Activated T-cell treated with anti-CD3 and anti-CD28 coated beads, Interleukin-2, amount 50 U/mL, for 24 hours (primary cell): ENCODE measurements around the gene VMO1.
A peak's percentile ranks its signal among the peaks of the same experiment; 100 is the strongest.

Experiments
- DNase-seq: peaks from one replicate; pipeline ENCODE4 v3.0.0-alpha.2; 2020
- H3K27ac Mint-ChIP-seq: 2 replicates; pipeline ENCODE4 v1.8.0; 2020; ENCODE audit warnings: mild to moderate bottlenecking, mixed read lengths
- H3K27me3 Mint-ChIP-seq: 2 replicates; pipeline ENCODE4 v1.8.0; 2020; ENCODE audit warnings: mixed read lengths
- H3K36me3 Mint-ChIP-seq: 2 replicates; pipeline ENCODE4 v1.8.0; 2020; ENCODE audit warnings: low read depth, mixed read lengths
- H3K4me1 Mint-ChIP-seq: 2 replicates; pipeline ENCODE4 v1.8.0; 2020; ENCODE audit warnings: low read depth, mixed read lengths
- H3K4me3 Mint-ChIP-seq: 2 replicates; pipeline ENCODE4 v1.8.0; 2020; ENCODE audit warnings: mild to moderate bottlenecking, moderate library complexity, mixed read lengths
- H3K9me3 Mint-ChIP-seq: 2 replicates; pipeline ENCODE4 v1.8.0; 2020; ENCODE audit warnings: mixed read lengths

The VMO1 gene

GRCh38 chr17:4738136-4739121, 47.7 kb downstream of the VMO1 start:
- no peak for DNase-seq
- Mint-ChIP-seq H3K27ac (peak overlapping the region; percentile 61), H3K27me3 (peaks cover 24% of the 10 kb centered on the region), H3K4me3 (peak overlapping the region; percentile 73), H3K9me3 (no peaks in the 10 kb centered on the region), H3K4me1 (peaks cover 26% of the 10 kb centered on the region), H3K36me3 (no peaks in the 10 kb centered on the region)

- Mint-ChIP-seq H3K4me3 (no peak overlapping the region), H3K36me3 (peaks cover 13% of the 10 kb centered on the region), H3K4me1 (peaks cover 38% of the 10 kb centered on the region), H3K9me3 (no peaks in the 10 kb centered on the region), H3K27me3 (peaks cover 21% of the 10 kb centered on the region), H3K27ac (no peak overlapping the region)
- DNase-seq = no peak
Observed at GRCh38 chr17:4735876-4736651, 50.1 kb downstream of the VMO1 start.
